Right lobe of liver (tissue), 6 donors: ENCODE results near the gene PUM2. TPM values are rescaled to one million over a fixed set of nuclear protein-coding genes. Genes with fewer than 3 reads are reported as not detected.
"Not testable (repeated sequence)": the region's sequence is repeated elsewhere in the genome, so short reads cannot be mapped to it uniquely, and the experiment has no call there.

ENCODE experiments used
- ATAC-seq, 4 donors: fragments of 200-7000 bp; cut with Tn5 transposase; one replicate each; pipeline ENCODE4 v1.9.1; 2020; ENCODE audit warnings: mild to moderate bottlenecking in 4 of 4, moderate library complexity in 4 of 4
- DNase-seq, 3 donors: peaks; one replicate each; pipeline ENCODE4 v3.0.0-alpha.2; 2020
- H3K27ac ChIP-seq, 3 donors: fragments of 200-600 bp; one replicate each; pipeline ENCODE4 v1.8.0; 2022
- H3K27me3 ChIP-seq, 2 donors: fragments of 200-600 bp; one replicate each; pipeline ENCODE4 v1.8.0; 2022
- H3K36me3 ChIP-seq, 4 donors: fragments of 200-600 bp; sonication (generic) in 1 of 4; one replicate each; pipeline versions ENCODE4 v1.5.1 to v1.8.0; 2017 to 2022; ENCODE audit warnings: control low read depth in 1 of 4
- H3K4me1 ChIP-seq, 4 donors: fragments of 200-600 bp; sonication (generic) in 1 of 4; one replicate each; pipeline versions ENCODE4 v1.5.1 to v1.8.0; 2017 to 2022; ENCODE audit warnings: control low read depth in 1 of 4
- H3K4me3 ChIP-seq, 3 donors: fragments of 200-600 bp; one replicate each; pipeline ENCODE4 v1.8.0; 2022
- H3K9me3 ChIP-seq, 4 donors: fragments of 200-600 bp; sonication (generic) in 1 of 4; one replicate each; pipeline versions ENCODE4 v1.5.1 to v1.8.0; 2017 to 2022; ENCODE audit warnings: control low read depth in 1 of 4
- POLR2A ChIP-seq: fragments of 450-650 bp; IDR thresholded peaks from one replicate; pipeline ENCODE4 v1.6.1; 2017; ENCODE audit warnings: antibody characterized with exemption, mild to moderate bottlenecking
- WGBS: methylation state at CpG from one replicate; pipeline ENCODE4 v1.1.6; 2018; ENCODE audit warnings: low coverage, low lambda C conversion rate; ENCODE audit not compliant: insufficient coverage; ENCODE audit errors: missing lambda C conversion rate; 5-methylcytosine and 5-hydroxymethylcytosine counted together
- intact Hi-C, 2 donors: fragments of 100-400 bp; cut with DNase I; formaldehyde crosslinking; loops; one replicate each; pipeline versions ENCODE4 v1.11.2 to v1.14.1; 2022
- total RNA-seq, 6 experiments: library from RNA; depleted of rRNA in 2 of 6; stranded (reverse); fragments of >200 nt in 2 of 6; fragmentation: NEBNext Ultra II Directional in 3 of 6; extraction: Animal tissue kit (Norgen Biotek cat#: 25700) in 3 of 6; gene quantifications; one replicate each; pipeline versions ENCODE4 v1.1.0 to v1.2.4, GENCODE V29; 2016 to 2023
- TF ChIP-seq, protein P1 (sequence below), 4 donors: fragments of 200-600 bp in 3 of 4; fragments of 450-650 bp in 1 of 4; IDR thresholded peaks; one replicate each; pipeline versions ENCODE4 v1.5.1 to v1.8.0; 2016 to 2022; ENCODE audit warnings: antibody characterized with exemption in 4 of 4, mild to moderate bottlenecking in 2 of 4
- donor health status: DM: no; HTN: yes; CAD: no.
- donor health status: DM: no; HTN: no; CAD: no.
- donor health status: DM: no; HTN: no; CAD: no.
- donor health status: DM: no; HTN: yes; CAD: no.
- donor health status: DM: no; HTN: yes; CAD: no.

The PUM2 gene
- total RNA-seq, 6 experiments from 2014 or later = 31.3 to 62.2 (median 51.5) TPM

DNA sequence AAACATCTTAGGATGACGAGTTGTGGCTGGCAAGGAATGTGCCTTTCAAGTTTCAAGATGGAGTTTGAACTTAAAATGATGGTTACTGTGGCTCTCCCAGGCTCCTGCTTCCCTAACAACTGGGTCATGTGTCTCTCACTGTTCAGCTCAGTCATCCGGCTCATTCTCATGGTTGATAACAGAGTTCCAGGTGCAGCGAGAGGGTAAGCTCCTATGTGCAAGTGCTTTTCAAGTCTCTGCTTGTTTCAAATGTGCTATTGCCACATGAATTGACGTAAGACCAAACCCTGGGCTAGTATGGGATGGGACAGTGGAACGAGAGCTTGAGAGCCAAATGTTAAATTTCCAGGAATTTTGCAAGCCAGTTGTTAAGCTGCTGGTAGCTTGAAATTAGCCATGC is 19.5 kb upstream of the PUM2 start:
- intact Hi-C loops = no loop called here
- H3K4me3 ChIP-seq = no peak overlapping the region
- no peaks in the 10 kb centered on the region for H3K36me3 ChIP-seq
- H3K27me3 ChIP-seq = no peaks in the 10 kb centered on the region
- ATAC-seq (peak; percentile 59 to 80 (median 64)), DNase-seq (peak in 1 of 3 donors; percentile 55)
- no peak overlapping the region for H3K27ac ChIP-seq
- H3K4me1 ChIP-seq = no peaks in the 10 kb centered on the region
- TF ChIP-seq POLR2A = no peak
- TF ChIP-seq, protein P1, sequence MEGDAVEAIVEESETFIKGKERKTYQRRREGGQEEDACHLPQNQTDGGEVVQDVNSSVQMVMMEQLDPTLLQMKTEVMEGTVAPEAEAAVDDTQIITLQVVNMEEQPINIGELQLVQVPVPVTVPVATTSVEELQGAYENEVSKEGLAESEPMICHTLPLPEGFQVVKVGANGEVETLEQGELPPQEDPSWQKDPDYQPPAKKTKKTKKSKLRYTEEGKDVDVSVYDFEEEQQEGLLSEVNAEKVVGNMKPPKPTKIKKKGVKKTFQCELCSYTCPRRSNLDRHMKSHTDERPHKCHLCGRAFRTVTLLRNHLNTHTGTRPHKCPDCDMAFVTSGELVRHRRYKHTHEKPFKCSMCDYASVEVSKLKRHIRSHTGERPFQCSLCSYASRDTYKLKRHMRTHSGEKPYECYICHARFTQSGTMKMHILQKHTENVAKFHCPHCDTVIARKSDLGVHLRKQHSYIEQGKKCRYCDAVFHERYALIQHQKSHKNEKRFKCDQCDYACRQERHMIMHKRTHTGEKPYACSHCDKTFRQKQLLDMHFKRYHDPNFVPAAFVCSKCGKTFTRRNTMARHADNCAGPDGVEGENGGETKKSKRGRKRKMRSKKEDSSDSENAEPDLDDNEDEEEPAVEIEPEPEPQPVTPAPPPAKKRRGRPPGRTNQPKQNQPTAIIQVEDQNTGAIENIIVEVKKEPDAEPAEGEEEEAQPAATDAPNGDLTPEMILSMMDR (IDR thresholded peaks at IDR 0.05) = no peak
- 45% methylated on average over 5 of the region's 5 CpGs for WGBS
- no peaks in the 10 kb centered on the region for H3K9me3 ChIP-seq

DNA sequence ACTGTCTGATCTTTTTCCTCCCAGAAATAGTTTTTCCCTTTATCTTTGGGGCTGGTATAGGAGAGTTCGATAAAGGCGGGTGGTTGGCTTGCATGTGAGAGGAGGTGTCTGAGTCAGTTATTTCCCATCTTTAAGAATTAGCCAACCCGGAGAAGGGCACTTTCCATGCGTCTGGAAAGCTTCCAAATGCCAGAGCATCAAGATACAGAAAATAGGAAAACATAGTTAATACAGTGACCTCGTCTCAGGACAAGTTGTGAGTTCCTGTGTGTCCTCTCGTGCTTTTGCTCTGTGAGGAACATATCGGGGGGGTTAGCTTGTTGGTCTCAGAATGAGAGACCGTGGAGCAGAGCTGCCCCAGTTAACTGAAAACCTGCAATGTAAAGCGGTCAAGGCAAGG is 18.7 kb upstream of the PUM2 start:
- DNase-seq = no peak
- no peak overlapping the region for H3K4me3 ChIP-seq
- no peaks in the 10 kb centered on the region for H3K9me3 ChIP-seq
- no peak overlapping the region for H3K27ac ChIP-seq
- no peaks in the 10 kb centered on the region for H3K36me3 ChIP-seq
- no peak for TF ChIP-seq POLR2A
- WGBS = 75% methylated on average over 9 of the region's 9 CpGs
- H3K27me3 ChIP-seq = no peaks in the 10 kb centered on the region
- no peaks in the 10 kb centered on the region for H3K4me1 ChIP-seq
- ATAC-seq = peak in 1 of 4 donors; percentile 46
- intact Hi-C loops = no loop called here

DNA sequence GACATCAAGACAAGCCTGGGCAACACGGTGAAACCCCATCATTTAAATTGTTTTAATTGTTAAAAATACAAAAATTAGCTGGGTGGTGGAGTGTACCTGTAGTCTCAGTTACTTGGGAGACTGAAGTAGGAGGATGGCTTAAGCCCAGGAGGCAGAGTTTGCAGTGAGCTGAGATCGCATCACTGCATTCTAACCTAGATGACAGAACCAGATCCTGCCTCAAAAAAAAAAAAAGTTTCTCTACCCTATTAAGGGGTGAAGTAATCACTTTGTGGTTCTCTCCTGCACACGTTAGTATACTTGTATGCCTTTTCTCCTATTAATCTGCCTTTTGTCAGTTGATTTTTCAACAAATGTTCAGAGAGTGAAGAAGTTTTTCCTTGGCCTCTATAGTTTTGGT is 18.1 kb upstream of the PUM2 start:
- Histone ChIP-seq H3K9me3 (no peaks in the 10 kb centered on the region), H3K4me3 (no peak overlapping the region), H3K27ac (no peak overlapping the region), H3K4me1 (no peaks in the 10 kb centered on the region), H3K36me3 (no peaks in the 10 kb centered on the region), H3K27me3 (no peaks in the 10 kb centered on the region)
- no peak for TF ChIP-seq POLR2A
- TF ChIP-seq, protein P1 (IDR thresholded peaks at IDR 0.05) = no peak
- 71% methylated on average over 3 of the region's 3 CpGs for WGBS
- DNase-seq = no peak
- no peak for ATAC-seq
- intact Hi-C loops = no loop called here

DNA sequence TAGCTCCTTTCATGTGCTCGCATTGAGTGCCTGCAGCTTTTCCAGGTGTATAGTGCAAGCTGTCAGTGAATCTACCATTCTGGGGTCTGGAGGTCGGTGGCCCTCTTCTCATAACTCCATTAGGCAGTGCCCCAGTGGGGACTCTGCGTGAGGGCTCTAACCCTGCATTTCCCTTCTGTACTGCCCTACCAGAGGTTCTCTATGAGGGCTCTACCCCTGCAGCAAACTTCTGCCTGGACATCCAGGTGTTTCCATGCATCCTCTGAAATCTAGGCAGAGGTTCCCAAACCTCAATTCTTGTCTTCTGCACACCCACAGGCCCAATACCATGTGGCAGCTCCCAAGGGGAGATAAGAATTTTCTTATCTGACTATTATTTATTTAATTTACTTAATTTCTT is 17.3 kb upstream of the PUM2 start:
- H3K36me3 ChIP-seq, H3K27ac ChIP-seq, DNase-seq, H3K4me1 ChIP-seq, H3K9me3 ChIP-seq, H3K4me3 ChIP-seq, ATAC-seq, intact Hi-C loops, H3K27me3 ChIP-seq: not testable (repeated sequence)
- WGBS = 72% methylated on average over 3 of the region's 3 CpGs

DNA sequence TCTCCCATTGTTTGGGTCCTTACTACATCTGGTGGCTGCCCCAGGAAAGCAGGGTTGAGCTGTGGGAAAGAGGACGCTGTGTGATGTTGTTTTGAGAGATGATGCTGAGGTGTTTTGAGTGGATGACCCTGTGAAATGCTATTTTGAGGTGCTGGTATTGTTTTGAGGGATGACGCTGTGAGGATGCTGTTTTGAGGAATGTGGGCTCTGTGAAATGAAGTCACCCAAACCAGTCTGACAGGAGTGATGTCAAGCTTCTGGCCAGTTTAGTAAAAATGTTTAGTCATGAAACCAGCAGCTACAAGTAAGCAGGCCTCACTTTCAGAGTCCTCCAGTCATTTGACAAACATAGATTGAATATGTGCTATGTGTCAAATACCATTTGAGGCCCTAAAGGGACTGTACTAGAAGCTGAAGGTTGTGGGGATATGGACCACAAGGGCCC is 16.1 kb upstream of the PUM2 start:
- intact Hi-C loops = no loop called here
- Histone ChIP-seq H3K27ac (no peak overlapping the region), H3K4me3 (no peak overlapping the region), H3K9me3 (no peaks in the 10 kb centered on the region), H3K4me1 (no peaks in the 10 kb centered on the region), H3K27me3 (no peaks in the 10 kb centered on the region), H3K36me3 (no peaks in the 10 kb centered on the region)
- no peak for DNase-seq
- 87% methylated on average over 2 of the region's 2 CpGs for WGBS
- TF ChIP-seq POLR2A = no peak
- TF ChIP-seq, protein P1 (IDR thresholded peaks at IDR 0.05) = no peak
- no peak for ATAC-seq
